ENCODE results near the gene ABCC3.

Gene ABCC3

GRCh38 chr17:50634915-50635731 lies 442 bp downstream of the ABCC3 start:
- no peak for DNase-seq (ENCODE audit: insufficient read length, low spot score)
- no peak for FAIRE-seq
- no peak for TF ChIP-seq CTCF (IDR thresholded peaks at IDR 0.05; ENCODE audit: insufficient read depth, missing control alignments)

GRCh38 chr17:50635732-50635981 lies 976 bp downstream of the ABCC3 start:
- no peak for TF ChIP-seq CTCF (IDR thresholded peaks at IDR 0.05; ENCODE audit: insufficient read depth, missing control alignments)
- FAIRE-seq = no peak
- DNase-seq (ENCODE audit: insufficient read length, low spot score) = no peak

GRCh38 chr17:50635982-50636803 lies 1.5 kb downstream of the ABCC3 start:
- TF ChIP-seq CTCF (IDR thresholded peaks at IDR 0.05; ENCODE audit: insufficient read depth, missing control alignments) = no peak
- FAIRE-seq = no peak

GRCh38 chr17:50636804-50637195 lies 2.1 kb downstream of the ABCC3 start:
- FAIRE-seq (no peak), DNase-seq (ENCODE audit: insufficient read length, low spot score) (no peak)
- TF ChIP-seq CTCF (IDR thresholded peaks at IDR 0.05; ENCODE audit: insufficient read depth, missing control alignments) = no peak

More at GRCh38 chr17:50635982-50636803, 1.5 kb downstream of the ABCC3 start:
- DNase-seq (ENCODE audit: insufficient read length, low spot score) = no peak

- no peak for TF ChIP-seq CTCF (IDR thresholded peaks at IDR 0.05; ENCODE audit: insufficient read depth, missing control alignments)
- FAIRE-seq (no peak), DNase-seq (ENCODE audit: insufficient read length, low spot score) (no peak)
Observed at GRCh38 chr17:50637829-50638605, 3.3 kb downstream of the ABCC3 start.

- no peak for DNase-seq (ENCODE audit: insufficient read length, low spot score)
Observed at GRCh38 chr17:50638606-50638965, 3.9 kb downstream of the ABCC3 start.

More at GRCh38 chr17:50638606-50638965, 3.9 kb downstream of the ABCC3 start:
- TF ChIP-seq CTCF (IDR thresholded peaks at IDR 0.05; ENCODE audit: insufficient read depth, missing control alignments) = no peak
- no peak for FAIRE-seq
